Measurements from ENCODE around the gene CAPN14. TPM values are rescaled to one million over a fixed set of nuclear protein-coding genes. Genes with fewer than 3 reads are reported as not detected.

CAPN14 gene
- total RNA-seq: 2.4 and 3.3 TPM in 2 replicates

- peak within 1 kb of the TSS; percentile 60 for H3K4me3 Mint-ChIP-seq
- TF ChIP-seq CTCF (IDR thresholded peaks at IDR 0.05): no peak
- peaks cover 95% of the 10 kb centered on the region for H3K4me1 Mint-ChIP-seq
- no peaks in the 10 kb centered on the region for H3K36me3 Mint-ChIP-seq (ENCODE audit: low read depth)
- H3K27me3 Mint-ChIP-seq: no peaks in the 10 kb centered on the region
- no peak for DNase-seq
- no peaks in the 10 kb centered on the region for H3K9me3 Mint-ChIP-seq
- ChIA-PET POLR2A (interaction anchor here (0.6 to 3.5 kb wide), 5 partner anchors 16 to 82 kb away, joined by 3 to 30 read pairs (median 5); partner anchors contain the start of gene EHD3), CTCF (interaction anchor here (1.1 to 2.2 kb wide), 4 partner anchors 38 to 116 kb away, joined by 4 to 10 read pairs (median 5); no protein-coding TSS in a partner anchor)
- peak; percentile 6 for ATAC-seq (ENCODE audit: low read depth)
- intact Hi-C loops (cut with micrococcal nuclease): loop anchor here (1.0 to 5.0 kb wide), 4 partner anchors 9 to 985 kb away; partner anchors contain the start of genes GALNT14 and LBH
- H3K27ac Mint-ChIP-seq: peak within 1 kb of the TSS; percentile 99
These were observed at the start of gene CAPN14 for GRCh38 chr2:31217465-31218200. Gene CAPN14, minus strand, starts transcription at chr2:31217515. Its CDS starts 12,068 bp downstream, at chr2:31205447.

- ChIA-PET CTCF (interaction anchor here (0.7 kb wide), 1 partner anchor 555 kb away, joined by 3 read pairs; no protein-coding TSS in a partner anchor), POLR2A (no interaction called here)
- H3K9me3 Mint-ChIP-seq: no peaks in the 10 kb centered on the region
- peaks cover 51% of the 10 kb centered on the region for H3K36me3 Mint-ChIP-seq (ENCODE audit: low read depth)
- H3K4me1 Mint-ChIP-seq: peaks cover 28% of the 10 kb centered on the region
- no peak overlapping the region for H3K27ac Mint-ChIP-seq
- DNase-seq (no peak), ATAC-seq (ENCODE audit: low read depth) (no peak)
- intact Hi-C loops (cut with micrococcal nuclease): no loop called here
- H3K4me3 Mint-ChIP-seq: no peak overlapping the region
- TF ChIP-seq CTCF (IDR thresholded peaks at IDR 0.05): no peak
- H3K27me3 Mint-ChIP-seq: no peaks in the 10 kb centered on the region
These were observed 49.5 kb upstream of the CAPN14 start for GRCh38 chr2:31266804-31267203.

- POLR2A ChIA-PET: no interaction called here
- H3K27me3 Mint-ChIP-seq: no peaks in the 10 kb centered on the region
- no peak for TF ChIP-seq CTCF (IDR thresholded peaks at IDR 0.05)
- peaks cover 16% of the 10 kb centered on the region for H3K4me1 Mint-ChIP-seq
- CTCF ChIA-PET: no interaction called here
- no peak overlapping the region for H3K4me3 Mint-ChIP-seq
- no peak overlapping the region for H3K27ac Mint-ChIP-seq
- DNase-seq: no peak
- no peaks in the 10 kb centered on the region for H3K9me3 Mint-ChIP-seq
- ATAC-seq (ENCODE audit: low read depth): no peak
- intact Hi-C loops (cut with micrococcal nuclease): no loop called here
- peaks cover 64% of the 10 kb centered on the region for H3K36me3 Mint-ChIP-seq (ENCODE audit: low read depth)
These were observed 47.9 kb upstream of the CAPN14 start for GRCh38 chr2:31265234-31265633.

GRCh38 chr2:31263636-31264190 lies 46.4 kb upstream of the CAPN14 start:
- H3K27ac Mint-ChIP-seq: peak overlapping the region; percentile 9
- H3K27me3 Mint-ChIP-seq: no peaks in the 10 kb centered on the region

More at GRCh38 chr2:31263636-31264190, 46.4 kb upstream of the CAPN14 start:
- ChIA-PET POLR2A (no interaction called here), CTCF (interaction anchor here (1.1 to 2.5 kb wide), 4 partner anchors 10 to 125 kb away, joined by 3 to 11 read pairs (median 4); partner anchors contain the start of gene GALNT14)
- H3K36me3 Mint-ChIP-seq (ENCODE audit: low read depth): peaks cover 69% of the 10 kb centered on the region
- H3K9me3 Mint-ChIP-seq: no peaks in the 10 kb centered on the region
- peaks cover 16% of the 10 kb centered on the region for H3K4me1 Mint-ChIP-seq
- DNase-seq: no peak
- no peak for ATAC-seq (ENCODE audit: low read depth)
- TF ChIP-seq CTCF (IDR thresholded peaks at IDR 0.05): no peak
- intact Hi-C loops (cut with micrococcal nuclease): no loop called here
- H3K4me3 Mint-ChIP-seq: no peak overlapping the region

All from activated B cell treated with CpG ODN at 0.5 μM for 24 hours (primary cell).